GM23338 (cell line): Measurements from ENCODE around the gene HEATR5B. TPM values are rescaled to one million over a fixed set of nuclear protein-coding genes. Genes with fewer than 3 reads are reported as not detected.

ENCODE experiments used
- ATAC-seq: fragments of 200-7000 bp; cut with Tn5 transposase; 3 replicates; pipeline ENCODE4 v1.9.1; 2020
- DNase-seq: peaks from one replicate; pipeline ENCODE4 v3.0.0-alpha.2; 2015; ENCODE audit warnings: low spot score
- H2AFZ ChIP-seq: fragments of 200-600 bp; sonication (generic); 2 replicates; pipeline ENCODE4 v1.8.0; 2016; ENCODE audit warnings: antibody characterized with exemption, mild to moderate bottlenecking, moderate library complexity
- H3F3A ChIP-seq: fragments of 200-600 bp; sonication (generic); replicated peaks from 2 replicates; pipeline ENCODE4 v1.8.0; 2017; ENCODE audit warnings: antibody characterized with exemption, mixed run types, low read depth
- H3K27ac ChIP-seq: fragments of 200-600 bp; sonication (generic); 2 replicates; pipeline ENCODE4 v1.6.1; 2016; ENCODE audit warnings: low read depth
- H3K27me3 ChIP-seq: fragments of 200-600 bp; sonication (generic); 2 replicates; pipeline ENCODE4 v1.8.0; 2016; ENCODE audit warnings: mild to moderate bottlenecking, mixed run types, moderate library complexity; ENCODE audit not compliant: insufficient read depth
- H3K36me3 ChIP-seq: fragments of 200-600 bp; sonication (generic); 2 replicates; pipeline ENCODE4 v1.8.0; 2016; ENCODE audit warnings: mild to moderate bottlenecking; ENCODE audit not compliant: insufficient read depth
- H3K4me1 ChIP-seq: fragments of 200-600 bp; sonication (generic); 2 replicates; pipeline ENCODE4 v1.8.0; 2016; ENCODE audit warnings: mild to moderate bottlenecking, moderate library complexity; ENCODE audit not compliant: insufficient read depth
- H3K4me2 ChIP-seq: fragments of 200-600 bp; sonication (generic); 2 replicates; pipeline ENCODE4 v1.7.1; 2017; ENCODE audit warnings: mixed run types
- H3K4me3 ChIP-seq: fragments of 200-600 bp; sonication (generic); 2 replicates; pipeline ENCODE4 v1.6.1; 2016; ENCODE audit warnings: mixed run types
- H3K79me2 ChIP-seq: fragments of 200-600 bp; sonication (generic); replicated peaks from 2 replicates; pipeline ENCODE4 v1.8.0; 2017; ENCODE audit warnings: mild to moderate bottlenecking; ENCODE audit not compliant: insufficient read depth
- H3K9me2 ChIP-seq: fragments of 200-600 bp; sonication (generic); 2 replicates; pipeline ENCODE4 v1.8.0; 2017; ENCODE audit not compliant: insufficient read depth
- H4K20me1 ChIP-seq: fragments of 200-600 bp; sonication (generic); replicated peaks from 2 replicates; pipeline ENCODE4 v1.8.0; 2017; ENCODE audit warnings: mild to moderate bottlenecking; ENCODE audit not compliant: insufficient read depth
- H3K27ac Mint-ChIP-seq: 2 replicates; pipeline ENCODE4 v1.8.0; 2020; ENCODE audit warnings: inconsistent platforms, mild to moderate bottlenecking, moderate library complexity, mixed read lengths
- H3K27me3 Mint-ChIP-seq: 3 replicates; pipeline ENCODE4 v1.8.0; 2022; ENCODE audit warnings: low read depth, mild to moderate bottlenecking, moderate library complexity, mixed read lengths, inconsistent platforms; ENCODE audit not compliant: insufficient read depth, poor library complexity
- H3K36me3 Mint-ChIP-seq: 3 replicates; pipeline ENCODE4 v1.8.0; 2021; ENCODE audit warnings: low read depth, mild to moderate bottlenecking, inconsistent platforms, moderate library complexity, mixed read lengths
- H3K4me1 Mint-ChIP-seq: 3 replicates; pipeline ENCODE4 v1.8.0; 2020; ENCODE audit warnings: mild to moderate bottlenecking, inconsistent platforms, mixed read lengths
- H3K4me3 Mint-ChIP-seq: 3 replicates; pipeline ENCODE4 v1.8.0; 2021; ENCODE audit warnings: moderate library complexity, mild to moderate bottlenecking, inconsistent platforms, mixed read lengths
- H3K9me3 Mint-ChIP-seq: 3 replicates; pipeline ENCODE4 v1.8.0; 2020; ENCODE audit warnings: moderate library complexity, mild to moderate bottlenecking, inconsistent platforms, mixed read lengths
- CREB1 ChIP-seq: fragments of 250-450 bp; sonication (Bioruptor Pico); IDR thresholded peaks from 2 replicates; pipeline ENCODE4 v1.5.0; 2020; ENCODE audit warnings: low read depth, mild to moderate bottlenecking, moderate library complexity
- EZH2 ChIP-seq: fragments of 200-600 bp; sonication (generic); IDR thresholded peaks from one replicate; pipeline ENCODE4 v1.8.0; 2017; ENCODE audit warnings: antibody characterized with exemption, mild to moderate bottlenecking, low read depth; ENCODE audit not compliant: unreplicated experiment
- EZH2phosphoT487 ChIP-seq: fragments of 200-600 bp; sonication (generic); IDR thresholded peaks from one replicate; pipeline ENCODE4 v1.8.1; 2018; ENCODE audit warnings: antibody characterized with exemption; ENCODE audit not compliant: unreplicated experiment
- NANOG ChIP-seq: IDR thresholded peaks from 2 replicates; pipeline ENCODE4 v1.6.1; 2016; ENCODE audit warnings: antibody characterized with exemption, borderline replicate concordance
- POLR2AphosphoS5 ChIP-seq: IDR thresholded peaks from 2 replicates; pipeline ENCODE4 v1.6.1; 2016; ENCODE audit warnings: antibody characterized with exemption, low read depth
- STAT1 ChIP-seq: IDR thresholded peaks from one replicate; pipeline ENCODE4 v1.6.1; 2016; ENCODE audit warnings: antibody characterized with exemption; ENCODE audit not compliant: unreplicated experiment
- ZNF114 ChIP-seq: fragments of 250-450 bp; sonication (Bioruptor Pico); IDR thresholded peaks from 2 replicates; pipeline ENCODE4 v1.5.0; 2020; ENCODE audit warnings: mild to moderate bottlenecking, moderate library complexity
- ZNF331 ChIP-seq: fragments of 250-450 bp; sonication (Bioruptor Pico); IDR thresholded peaks from 2 replicates; pipeline ENCODE4 v1.5.0; 2020; ENCODE audit warnings: low read depth, mild to moderate bottlenecking, moderate library complexity
- polyA plus RNA-seq: library from polyadenylated mRNA; unstranded; fragments of >200 nt; fragmentation: Nextera tagmentation; extraction: Ambion mirVana; gene quantifications from 2 replicates; pipeline ENCODE4 v1.2.1, GENCODE V29; 2016
- total RNA-seq: library from RNA; depleted of rRNA; stranded (reverse); fragments of >200 nt; shearing (Covaris generic); gene quantifications from 2 replicates; pipeline ENCODE4 v1.2.3, GENCODE V29; 2014
- TF ChIP-seq, protein P1 (sequence below): fragments of 250-450 bp; sonication (Bioruptor Pico); IDR thresholded peaks from 2 replicates; pipeline ENCODE4 v1.5.0; 2020; ENCODE audit warnings: mild to moderate bottlenecking, moderate library complexity
- TF ChIP-seq, protein P2 (sequence below): IDR thresholded peaks from one replicate; pipeline ENCODE4 v1.6.1; 2018; ENCODE audit warnings: antibody characterized with exemption; ENCODE audit not compliant: unreplicated experiment
- TF ChIP-seq, protein P3 (sequence below): IDR thresholded peaks from 2 replicates; pipeline ENCODE4 v1.6.1; 2016; ENCODE audit warnings: antibody characterized with exemption
- TF ChIP-seq, protein P4 (sequence below), 2 experiments: fragments of 200-600 bp in 1 of 2; sonication (generic) in 1 of 2; conservative IDR thresholded peaks; 2 replicates each; pipeline versions ENCODE4 v1.5.1 to v1.6.1; 2016 to 2017; ENCODE audit warnings: antibody characterized with exemption in 2 of 2, low read depth in 2 of 2, mild to moderate bottlenecking in 2 of 2, moderate library complexity in 1 of 2

HEATR5B gene
- total and polyA plus RNA-seq, 2 experiments from 2014 or later = 4.0 to 18.8 TPM

DNA sequence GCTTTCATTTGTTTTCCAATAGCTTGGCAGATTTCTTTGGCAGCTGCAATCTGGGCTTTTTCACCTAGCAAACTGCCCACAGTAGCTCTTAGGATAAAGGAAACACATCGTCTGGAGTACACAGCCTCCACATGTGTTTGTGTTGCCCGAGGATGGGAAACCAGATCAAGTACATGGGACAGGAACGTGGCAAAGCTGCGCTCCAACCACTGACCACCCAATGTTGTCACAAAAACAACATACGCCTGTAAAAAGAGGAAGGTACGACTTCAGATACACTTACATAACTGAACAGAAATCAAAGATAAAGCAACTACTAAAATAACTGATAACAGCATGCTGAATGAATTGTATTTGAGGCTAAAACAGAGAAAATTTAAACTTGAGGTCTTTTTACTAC is 15.5 kb downstream of the HEATR5B start (continued):
- TF ChIP-seq, protein P1, sequence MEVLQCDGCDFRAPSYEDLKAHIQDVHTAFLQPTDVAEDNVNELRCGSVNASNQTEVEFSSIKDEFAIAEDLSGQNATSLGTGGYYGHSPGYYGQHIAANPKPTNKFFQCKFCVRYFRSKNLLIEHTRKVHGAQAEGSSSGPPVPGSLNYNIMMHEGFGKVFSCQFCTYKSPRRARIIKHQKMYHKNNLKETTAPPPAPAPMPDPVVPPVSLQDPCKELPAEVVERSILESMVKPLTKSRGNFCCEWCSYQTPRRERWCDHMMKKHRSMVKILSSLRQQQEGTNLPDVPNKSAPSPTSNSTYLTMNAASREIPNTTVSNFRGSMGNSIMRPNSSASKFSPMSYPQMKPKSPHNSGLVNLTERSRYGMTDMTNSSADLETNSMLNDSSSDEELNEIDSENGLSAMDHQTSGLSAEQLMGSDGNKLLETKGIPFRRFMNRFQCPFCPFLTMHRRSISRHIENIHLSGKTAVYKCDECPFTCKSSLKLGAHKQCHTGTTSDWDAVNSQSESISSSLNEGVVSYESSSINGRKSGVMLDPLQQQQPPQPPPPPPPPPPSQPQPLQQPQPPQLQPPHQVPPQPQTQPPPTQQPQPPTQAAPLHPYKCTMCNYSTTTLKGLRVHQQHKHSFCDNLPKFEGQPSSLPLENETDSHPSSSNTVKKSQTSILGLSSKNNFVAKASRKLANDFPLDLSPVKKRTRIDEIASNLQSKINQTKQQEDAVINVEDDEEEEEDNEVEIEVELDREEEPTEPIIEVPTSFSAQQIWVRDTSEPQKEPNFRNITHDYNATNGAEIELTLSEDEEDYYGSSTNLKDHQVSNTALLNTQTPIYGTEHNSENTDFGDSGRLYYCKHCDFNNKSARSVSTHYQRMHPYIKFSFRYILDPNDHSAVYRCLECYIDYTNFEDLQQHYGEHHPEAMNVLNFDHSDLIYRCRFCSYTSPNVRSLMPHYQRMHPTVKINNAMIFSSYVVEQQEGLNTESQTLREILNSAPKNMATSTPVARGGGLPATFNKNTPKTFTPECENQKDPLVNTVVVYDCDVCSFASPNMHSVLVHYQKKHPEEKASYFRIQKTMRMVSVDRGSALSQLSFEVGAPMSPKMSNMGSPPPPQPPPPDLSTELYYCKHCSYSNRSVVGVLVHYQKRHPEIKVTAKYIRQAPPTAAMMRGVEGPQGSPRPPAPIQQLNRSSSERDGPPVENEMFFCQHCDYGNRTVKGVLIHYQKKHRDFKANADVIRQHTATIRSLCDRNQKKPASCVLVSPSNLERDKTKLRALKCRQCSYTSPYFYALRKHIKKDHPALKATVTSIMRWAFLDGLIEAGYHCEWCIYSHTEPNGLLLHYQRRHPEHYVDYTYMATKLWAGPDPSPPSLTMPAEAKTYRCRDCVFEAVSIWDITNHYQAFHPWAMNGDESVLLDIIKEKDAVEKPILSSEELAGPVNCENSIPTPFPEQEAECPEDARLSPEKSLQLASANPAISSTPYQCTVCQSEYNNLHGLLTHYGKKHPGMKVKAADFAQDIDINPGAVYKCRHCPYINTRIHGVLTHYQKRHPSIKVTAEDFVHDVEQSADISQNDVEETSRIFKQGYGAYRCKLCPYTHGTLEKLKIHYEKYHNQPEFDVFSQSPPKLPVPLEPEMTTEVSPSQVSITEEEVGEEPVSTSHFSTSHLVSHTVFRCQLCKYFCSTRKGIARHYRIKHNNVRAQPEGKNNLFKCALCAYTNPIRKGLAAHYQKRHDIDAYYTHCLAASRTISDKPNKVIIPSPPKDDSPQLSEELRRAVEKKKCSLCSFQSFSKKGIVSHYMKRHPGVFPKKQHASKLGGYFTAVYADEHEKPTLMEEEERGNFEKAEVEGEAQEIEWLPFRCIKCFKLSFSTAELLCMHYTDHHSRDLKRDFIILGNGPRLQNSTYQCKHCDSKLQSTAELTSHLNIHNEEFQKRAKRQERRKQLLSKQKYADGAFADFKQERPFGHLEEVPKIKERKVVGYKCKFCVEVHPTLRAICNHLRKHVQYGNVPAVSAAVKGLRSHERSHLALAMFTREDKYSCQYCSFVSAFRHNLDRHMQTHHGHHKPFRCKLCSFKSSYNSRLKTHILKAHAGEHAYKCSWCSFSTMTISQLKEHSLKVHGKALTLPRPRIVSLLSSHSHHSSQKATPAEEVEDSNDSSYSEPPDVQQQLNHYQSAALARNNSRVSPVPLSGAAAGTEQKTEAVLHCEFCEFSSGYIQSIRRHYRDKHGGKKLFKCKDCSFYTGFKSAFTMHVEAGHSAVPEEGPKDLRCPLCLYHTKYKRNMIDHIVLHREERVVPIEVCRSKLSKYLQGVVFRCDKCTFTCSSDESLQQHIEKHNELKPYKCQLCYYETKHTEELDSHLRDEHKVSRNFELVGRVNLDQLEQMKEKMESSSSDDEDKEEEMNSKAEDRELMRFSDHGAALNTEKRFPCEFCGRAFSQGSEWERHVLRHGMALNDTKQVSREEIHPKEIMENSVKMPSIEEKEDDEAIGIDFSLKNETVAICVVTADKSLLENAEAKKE (CRISPR knock-in tag) = no peak

DNA sequence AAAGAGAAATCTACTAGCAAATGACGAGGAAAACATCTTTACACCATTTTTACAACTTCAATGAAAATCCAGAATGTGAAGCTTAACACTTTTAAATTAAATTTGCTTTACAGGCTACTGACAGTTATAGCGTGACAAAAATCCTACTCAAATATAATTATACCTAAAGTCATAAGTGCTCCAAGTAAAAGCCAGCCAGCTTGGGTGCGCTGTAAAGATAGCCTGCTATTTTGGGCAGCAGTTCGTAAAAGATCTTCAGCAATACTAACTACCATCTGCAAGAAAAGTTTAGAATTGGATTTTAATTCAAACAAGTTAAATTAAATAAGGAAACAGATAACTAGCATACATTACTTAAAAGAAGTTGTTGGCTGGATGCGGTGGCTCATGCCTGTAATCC is 22.4 kb downstream of the HEATR5B start:
- H3K27ac Mint-ChIP-seq = no peak overlapping the region
- no peak for TF ChIP-seq ZNF331
- TF ChIP-seq CREB1 (CRISPR knock-in tag) = no peak
- TF ChIP-seq STAT1 = no peak
- no peak for TF ChIP-seq ZNF114 (CRISPR knock-in tag)
- no peak for TF ChIP-seq POLR2AphosphoS5
- TF ChIP-seq, protein P2, sequence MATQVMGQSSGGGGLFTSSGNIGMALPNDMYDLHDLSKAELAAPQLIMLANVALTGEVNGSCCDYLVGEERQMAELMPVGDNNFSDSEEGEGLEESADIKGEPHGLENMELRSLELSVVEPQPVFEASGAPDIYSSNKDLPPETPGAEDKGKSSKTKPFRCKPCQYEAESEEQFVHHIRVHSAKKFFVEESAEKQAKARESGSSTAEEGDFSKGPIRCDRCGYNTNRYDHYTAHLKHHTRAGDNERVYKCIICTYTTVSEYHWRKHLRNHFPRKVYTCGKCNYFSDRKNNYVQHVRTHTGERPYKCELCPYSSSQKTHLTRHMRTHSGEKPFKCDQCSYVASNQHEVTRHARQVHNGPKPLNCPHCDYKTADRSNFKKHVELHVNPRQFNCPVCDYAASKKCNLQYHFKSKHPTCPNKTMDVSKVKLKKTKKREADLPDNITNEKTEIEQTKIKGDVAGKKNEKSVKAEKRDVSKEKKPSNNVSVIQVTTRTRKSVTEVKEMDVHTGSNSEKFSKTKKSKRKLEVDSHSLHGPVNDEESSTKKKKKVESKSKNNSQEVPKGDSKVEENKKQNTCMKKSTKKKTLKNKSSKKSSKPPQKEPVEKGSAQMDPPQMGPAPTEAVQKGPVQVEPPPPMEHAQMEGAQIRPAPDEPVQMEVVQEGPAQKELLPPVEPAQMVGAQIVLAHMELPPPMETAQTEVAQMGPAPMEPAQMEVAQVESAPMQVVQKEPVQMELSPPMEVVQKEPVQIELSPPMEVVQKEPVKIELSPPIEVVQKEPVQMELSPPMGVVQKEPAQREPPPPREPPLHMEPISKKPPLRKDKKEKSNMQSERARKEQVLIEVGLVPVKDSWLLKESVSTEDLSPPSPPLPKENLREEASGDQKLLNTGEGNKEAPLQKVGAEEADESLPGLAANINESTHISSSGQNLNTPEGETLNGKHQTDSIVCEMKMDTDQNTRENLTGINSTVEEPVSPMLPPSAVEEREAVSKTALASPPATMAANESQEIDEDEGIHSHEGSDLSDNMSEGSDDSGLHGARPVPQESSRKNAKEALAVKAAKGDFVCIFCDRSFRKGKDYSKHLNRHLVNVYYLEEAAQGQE = no peak
- TF ChIP-seq NANOG = no peak
- TF ChIP-seq EZH2 = no peak
- TF ChIP-seq, protein P3, sequence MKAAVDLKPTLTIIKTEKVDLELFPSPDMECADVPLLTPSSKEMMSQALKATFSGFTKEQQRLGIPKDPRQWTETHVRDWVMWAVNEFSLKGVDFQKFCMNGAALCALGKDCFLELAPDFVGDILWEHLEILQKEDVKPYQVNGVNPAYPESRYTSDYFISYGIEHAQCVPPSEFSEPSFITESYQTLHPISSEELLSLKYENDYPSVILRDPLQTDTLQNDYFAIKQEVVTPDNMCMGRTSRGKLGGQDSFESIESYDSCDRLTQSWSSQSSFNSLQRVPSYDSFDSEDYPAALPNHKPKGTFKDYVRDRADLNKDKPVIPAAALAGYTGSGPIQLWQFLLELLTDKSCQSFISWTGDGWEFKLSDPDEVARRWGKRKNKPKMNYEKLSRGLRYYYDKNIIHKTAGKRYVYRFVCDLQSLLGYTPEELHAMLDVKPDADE = no peak
- TF ChIP-seq, protein P4, sequence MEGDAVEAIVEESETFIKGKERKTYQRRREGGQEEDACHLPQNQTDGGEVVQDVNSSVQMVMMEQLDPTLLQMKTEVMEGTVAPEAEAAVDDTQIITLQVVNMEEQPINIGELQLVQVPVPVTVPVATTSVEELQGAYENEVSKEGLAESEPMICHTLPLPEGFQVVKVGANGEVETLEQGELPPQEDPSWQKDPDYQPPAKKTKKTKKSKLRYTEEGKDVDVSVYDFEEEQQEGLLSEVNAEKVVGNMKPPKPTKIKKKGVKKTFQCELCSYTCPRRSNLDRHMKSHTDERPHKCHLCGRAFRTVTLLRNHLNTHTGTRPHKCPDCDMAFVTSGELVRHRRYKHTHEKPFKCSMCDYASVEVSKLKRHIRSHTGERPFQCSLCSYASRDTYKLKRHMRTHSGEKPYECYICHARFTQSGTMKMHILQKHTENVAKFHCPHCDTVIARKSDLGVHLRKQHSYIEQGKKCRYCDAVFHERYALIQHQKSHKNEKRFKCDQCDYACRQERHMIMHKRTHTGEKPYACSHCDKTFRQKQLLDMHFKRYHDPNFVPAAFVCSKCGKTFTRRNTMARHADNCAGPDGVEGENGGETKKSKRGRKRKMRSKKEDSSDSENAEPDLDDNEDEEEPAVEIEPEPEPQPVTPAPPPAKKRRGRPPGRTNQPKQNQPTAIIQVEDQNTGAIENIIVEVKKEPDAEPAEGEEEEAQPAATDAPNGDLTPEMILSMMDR (conservative IDR thresholded peaks at IDR 0.05; ENCODE audit: low read depth in 2 of 2) = no peak
- TF ChIP-seq EZH2phosphoT487 = no peak

More for the DNA sequence above, 22.4 kb downstream of the HEATR5B start:
- Histone ChIP-seq H3F3A (no peaks in the 10 kb centered on the region), H3K27me3 (no peaks in the 10 kb centered on the region), H3K9me2 (no peaks in the 10 kb centered on the region), H3K4me1 (no peaks in the 10 kb centered on the region), H3K4me2 (no peak overlapping the region), H2AFZ (no peak overlapping the region), H4K20me1 (no peaks in the 10 kb centered on the region), H3K4me3 (no peak overlapping the region), H3K36me3 (peaks cover 5% of the 10 kb centered on the region; the same call in 1 of the 2 replicates), H3K79me2 (no peaks in the 10 kb centered on the region), H3K27ac (no peak overlapping the region)
- H3K9me3 Mint-ChIP-seq = no peaks in the 10 kb centered on the region
- peaks cover 3% of the 10 kb centered on the region; the same call in 2 of the 3 replicates for H3K36me3 Mint-ChIP-seq
- no peaks in the 10 kb centered on the region for H3K4me1 Mint-ChIP-seq
- ATAC-seq (no peak), DNase-seq (no peak)
- no peaks in the 10 kb centered on the region for H3K27me3 Mint-ChIP-seq
- H3K4me3 Mint-ChIP-seq = no peak overlapping the region
